GM12801 (cell line): ENCODE data around the gene IL36G.

Experiments used
- CTCF ChIP-seq: IDR thresholded peaks from one replicate; pipeline ENCODE4 v1.5.1; 2011; ENCODE audit warnings: control low read depth; ENCODE audit not compliant: insufficient read length; ENCODE audit errors: extremely low read depth

IL36G gene

GRCh38 chr2:112977559-112978056 is at the start of gene IL36G:
TSS of gene IL36G (plus strand) at chr2:112978006. CDS start at chr2:112978639, 633 bp downstream.
- TF ChIP-seq CTCF: no peak

GRCh38 chr2:112933261-112933660 is 44.5 kb upstream of the IL36G start:
- TF ChIP-seq CTCF: no peak

GRCh38 chr2:112936927-112937232 is 40.9 kb upstream of the IL36G start:
- no peak for TF ChIP-seq CTCF

GRCh38 chr2:112938904-112939303 is 38.9 kb upstream of the IL36G start:
- TF ChIP-seq CTCF: no peak

- TF ChIP-seq CTCF: no peak
Measured at GRCh38 chr2:112939425-112939824, 38.4 kb upstream of the IL36G start.

- no peak for TF ChIP-seq CTCF
Measured at GRCh38 chr2:112940859-112941625, 36.8 kb upstream of the IL36G start.

GRCh38 chr2:112941753-112942653 is 35.8 kb upstream of the IL36G start:
- TF ChIP-seq CTCF: peak; percentile 65
